Fibroblast of peridontal ligament (primary cell): Measurements from ENCODE around the gene PRM1.

ENCODE experiments used
- DNase-seq: peaks from one replicate; pipeline ENCODE4 v3.0.0-alpha.2; 2010; ENCODE audit errors: extremely low read depth

Gene PRM1

DNA sequence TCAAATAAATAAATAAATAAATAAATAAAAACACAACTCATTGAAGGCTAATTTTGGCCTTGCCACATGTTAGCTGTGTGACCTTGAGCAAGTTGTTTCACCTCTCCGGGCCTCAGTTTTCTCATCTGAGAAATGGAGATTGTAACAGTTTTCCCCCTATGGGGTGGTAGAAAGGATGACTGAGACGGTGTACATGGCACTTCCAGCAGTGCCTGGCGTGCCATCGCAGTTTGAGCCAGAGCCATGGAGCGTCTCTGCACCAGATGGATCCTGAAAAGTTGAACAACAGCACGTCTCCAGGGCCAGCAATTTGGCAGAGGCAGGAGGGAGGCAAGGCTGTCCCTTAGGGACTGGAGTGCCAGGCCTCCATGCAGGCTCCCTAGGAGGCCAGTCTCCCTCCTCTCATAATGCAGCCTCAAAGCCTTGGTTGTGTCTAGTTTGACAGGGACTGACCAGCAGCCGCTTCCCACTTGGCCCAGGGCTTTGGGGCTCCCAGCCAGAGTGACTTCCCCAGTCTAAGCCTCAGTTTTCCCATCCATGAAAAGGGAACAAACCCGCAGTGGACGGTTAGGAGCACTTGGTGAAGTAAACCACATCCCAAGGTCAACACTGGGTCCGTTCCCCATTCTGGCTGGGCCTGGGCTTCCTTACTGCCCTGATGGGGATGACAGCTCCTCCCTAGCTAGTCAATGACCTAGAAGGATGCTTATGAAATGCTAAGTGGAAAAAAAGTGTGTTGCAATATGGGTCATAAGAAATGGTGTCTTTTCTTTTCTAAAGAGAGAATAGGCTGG is 44.5 kb downstream of the PRM1 start:
- DNase-seq: no peak

DNA sequence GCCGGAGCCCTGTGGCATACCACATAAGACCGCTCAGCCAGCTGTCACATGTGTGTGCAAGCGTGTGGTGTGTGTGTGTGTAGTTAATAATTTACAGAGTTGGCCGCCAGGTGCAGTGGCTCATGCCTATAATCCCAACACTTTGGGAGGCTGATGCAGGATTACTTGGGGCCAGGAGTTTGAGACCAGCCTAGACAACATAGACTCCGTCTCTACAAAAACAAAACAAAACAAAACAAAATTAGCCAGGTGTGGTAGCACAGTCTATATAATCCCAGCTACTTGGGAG is 45.5 kb downstream of the PRM1 start:
- no peak for DNase-seq

DNA sequence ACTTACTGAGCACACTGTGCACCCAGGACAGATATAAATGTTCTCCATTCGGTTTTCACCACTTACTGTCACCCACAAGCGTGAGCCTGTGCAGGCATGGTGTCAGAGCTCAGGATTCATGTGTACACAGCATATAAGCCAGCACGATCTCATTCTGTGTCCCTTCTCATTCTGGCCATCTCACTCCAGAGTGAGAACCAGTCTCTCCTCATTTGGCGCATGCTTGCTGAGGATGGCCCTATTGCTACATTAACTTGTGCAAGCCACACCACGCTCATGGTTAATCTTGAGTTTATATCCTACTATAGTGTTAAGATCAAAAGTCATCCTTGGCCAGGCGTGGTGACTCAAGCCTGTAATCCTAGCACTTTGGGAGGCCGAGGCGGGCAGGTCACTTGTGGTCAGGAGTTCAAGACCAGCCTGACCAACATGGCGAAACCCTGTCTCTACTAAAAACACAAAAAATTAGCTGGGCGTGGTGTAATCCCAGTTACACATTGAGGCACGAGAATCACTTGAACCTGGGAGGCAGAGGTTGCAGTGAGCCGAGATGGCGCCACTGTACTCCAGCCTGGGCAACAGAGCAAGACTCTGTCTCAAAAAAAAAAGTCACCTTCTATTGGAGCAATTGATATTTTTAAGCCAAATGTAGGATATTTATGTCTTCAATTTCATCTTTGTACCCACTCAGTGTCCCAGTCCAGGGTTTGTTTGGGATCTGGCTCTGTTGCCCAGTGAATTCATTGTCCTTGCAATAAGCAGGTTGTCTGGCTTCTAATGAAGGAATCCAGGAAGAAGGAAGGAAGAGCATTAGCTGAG is 46.0 kb downstream of the PRM1 start:
- DNase-seq: no peak

DNA sequence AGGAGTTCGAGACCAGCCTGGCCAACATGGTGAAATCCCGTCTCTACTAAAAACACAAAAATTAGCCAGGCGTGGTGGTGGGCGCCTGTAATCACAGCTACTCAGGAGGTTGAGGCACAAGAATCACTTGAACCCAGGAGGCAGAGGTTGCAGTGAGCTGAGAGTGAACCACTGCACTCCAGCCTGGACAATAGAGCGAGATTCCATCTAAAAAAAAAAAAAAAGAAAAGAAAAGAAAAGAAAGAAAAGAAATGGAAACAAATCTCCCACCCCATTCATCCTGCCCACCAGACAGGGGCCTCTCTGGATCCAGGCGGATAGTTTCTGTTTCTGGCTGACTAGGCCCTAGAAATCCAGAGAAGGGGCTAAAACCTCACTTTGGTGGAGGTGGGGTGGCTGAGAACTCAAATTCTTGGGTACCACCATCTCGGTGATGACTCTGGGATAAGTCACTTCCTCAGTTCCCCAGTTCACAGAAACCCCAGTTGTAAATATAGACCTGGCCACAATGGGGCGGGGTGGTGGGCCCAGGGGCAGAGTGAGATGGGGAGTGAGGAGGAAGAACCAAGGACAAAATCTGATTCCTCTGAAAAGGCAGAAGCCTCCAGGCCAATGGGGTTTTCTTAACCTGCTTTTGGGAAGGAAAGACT is 47.3 kb downstream of the PRM1 start:
- no peak for DNase-seq

DNA sequence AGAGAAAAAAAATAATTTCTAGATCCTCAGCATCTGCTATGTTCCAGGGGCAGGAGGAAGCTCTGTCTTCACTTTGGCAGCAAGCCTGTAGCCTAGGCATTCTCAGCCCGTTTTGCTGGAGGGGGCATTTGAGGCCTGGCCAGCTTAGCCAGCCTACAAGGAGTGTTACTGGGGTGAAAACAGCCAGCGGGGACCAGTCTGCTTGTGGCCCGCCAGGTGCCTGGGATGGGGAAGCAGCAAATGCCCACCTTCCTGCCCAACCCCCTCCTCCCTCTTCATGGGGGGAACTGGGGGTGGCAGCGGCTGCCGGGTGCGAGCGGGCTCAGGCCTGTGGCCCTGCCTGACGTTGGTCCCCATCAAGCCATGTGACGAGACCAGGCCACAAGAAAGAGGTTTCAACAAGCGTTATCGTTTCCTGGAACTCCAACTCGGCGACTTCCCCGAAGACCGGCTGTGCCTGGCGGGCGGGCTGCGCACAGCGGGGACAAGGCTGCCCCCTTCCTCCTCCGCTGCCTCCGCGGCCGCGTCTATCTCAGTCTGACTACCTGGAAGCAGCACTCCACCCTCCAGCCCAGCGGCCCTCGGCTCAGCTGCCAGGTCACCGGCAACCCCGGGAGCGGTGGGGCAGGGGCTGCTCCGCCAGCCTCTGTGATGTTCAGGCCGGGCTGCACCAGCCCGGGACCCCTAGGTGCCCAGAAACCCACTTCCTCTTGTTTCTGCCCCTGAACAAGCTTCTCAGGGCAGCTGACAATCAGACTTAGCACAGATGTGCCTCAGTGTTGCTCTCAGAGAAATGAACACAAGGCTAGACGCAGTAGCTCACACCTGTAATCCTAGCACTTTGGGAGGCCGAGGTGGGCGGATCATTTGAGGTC is 48.0 kb downstream of the PRM1 start:
- DNase-seq: no peak

DNA sequence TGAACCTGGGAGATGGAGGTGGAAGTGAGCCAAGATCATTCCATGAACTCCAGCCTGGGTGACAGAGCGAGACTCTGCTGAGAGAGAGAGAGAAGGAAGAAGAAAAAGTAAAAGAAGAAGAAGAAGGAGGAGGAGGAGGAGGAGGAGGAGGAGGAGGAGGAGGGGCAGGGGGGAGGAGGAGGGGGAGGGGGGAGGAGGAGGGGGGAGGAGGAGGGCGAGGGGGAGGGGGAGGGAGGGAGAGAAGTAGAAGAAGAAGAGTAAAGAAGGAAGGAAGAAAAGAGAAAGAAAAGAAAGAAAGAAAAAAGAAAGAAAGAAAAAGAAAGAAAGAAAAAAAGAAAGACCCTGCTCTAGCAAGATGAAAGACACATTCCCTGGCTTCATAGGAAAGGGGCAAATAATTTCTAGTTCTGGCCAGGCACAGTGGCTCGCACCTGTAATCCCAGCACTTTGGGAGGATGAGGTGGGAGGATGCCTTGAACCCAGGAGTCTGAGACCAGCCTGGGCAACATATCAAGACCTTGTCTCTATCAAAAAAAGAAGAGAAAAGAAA is 48.8 kb downstream of the PRM1 start:
- no peak for DNase-seq

DNA sequence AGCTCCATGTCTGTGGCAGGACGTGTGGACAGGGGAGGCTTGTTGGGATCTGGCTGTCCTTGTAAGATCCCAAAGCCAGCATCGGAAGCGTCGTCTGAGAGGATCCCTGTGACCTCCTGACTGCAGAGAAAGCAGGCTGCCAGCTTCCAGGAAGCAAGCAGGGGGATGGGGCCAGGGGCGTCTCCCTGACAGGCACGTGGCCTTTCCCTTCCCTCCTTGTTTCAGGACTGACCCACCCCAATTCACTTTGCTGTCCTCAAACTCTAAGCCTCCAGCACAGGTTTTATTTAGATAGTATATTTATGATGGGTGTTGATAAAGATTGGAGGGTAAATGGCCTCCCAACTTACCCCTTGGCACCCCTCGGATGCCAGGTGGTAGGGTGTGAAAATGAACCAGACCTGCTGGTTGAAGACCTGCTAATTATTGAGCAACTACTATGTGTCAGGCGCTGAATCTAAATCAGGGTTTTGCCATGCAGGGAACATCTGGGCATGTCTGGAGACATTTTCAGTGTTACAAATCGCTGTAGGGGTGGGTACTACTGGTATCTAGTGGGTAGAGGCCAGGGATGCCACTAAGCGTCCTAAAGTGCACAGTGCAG is 49.7 kb downstream of the PRM1 start:
- no peak for DNase-seq
